GDM1 (cell line): ENCODE results near the gene ANO2.
"Not testable (repeated sequence)": the region's sequence is repeated elsewhere in the genome, so short reads cannot be mapped to it uniquely, and the experiment has no call there.

ENCODE experiments used
- DNase-seq: peaks from one replicate; lab custom pipeline; 2025; lab: John Stamatoyannopoulos, UW

The ANO2 gene

GRCh38 chr12:5887819-5888218 lies 57.2 kb downstream of the ANO2 start:
- DNase-seq: peak; percentile 56

GRCh38 chr12:5884866-5885265 lies 60.2 kb downstream of the ANO2 start:
- DNase-seq: no peak

DNA sequence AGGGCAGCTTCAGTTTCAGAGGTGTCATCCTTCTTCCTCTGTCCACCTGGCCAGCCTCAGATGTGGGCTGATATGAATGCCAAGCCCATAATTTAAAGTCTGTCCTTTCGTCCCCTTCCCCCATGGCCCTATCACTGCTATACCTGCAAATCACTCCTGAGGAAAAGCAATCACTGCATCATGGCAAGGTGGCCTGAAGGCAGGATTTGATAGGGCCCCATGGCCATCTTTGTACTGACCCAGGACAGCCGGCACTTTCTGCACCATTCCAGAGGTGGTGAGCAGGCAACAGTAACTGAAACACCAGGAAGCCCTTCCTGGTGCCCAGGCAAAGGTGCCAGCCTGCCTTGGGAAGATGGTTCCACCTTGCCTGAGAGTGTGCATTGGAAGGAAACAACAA lies 60.8 kb downstream of the ANO2 start:
- DNase-seq: no peak

- peak; percentile 85 for DNase-seq
Observed at GRCh38 chr12:5882511-5883190, 62.4 kb downstream of the ANO2 start.

DNA sequence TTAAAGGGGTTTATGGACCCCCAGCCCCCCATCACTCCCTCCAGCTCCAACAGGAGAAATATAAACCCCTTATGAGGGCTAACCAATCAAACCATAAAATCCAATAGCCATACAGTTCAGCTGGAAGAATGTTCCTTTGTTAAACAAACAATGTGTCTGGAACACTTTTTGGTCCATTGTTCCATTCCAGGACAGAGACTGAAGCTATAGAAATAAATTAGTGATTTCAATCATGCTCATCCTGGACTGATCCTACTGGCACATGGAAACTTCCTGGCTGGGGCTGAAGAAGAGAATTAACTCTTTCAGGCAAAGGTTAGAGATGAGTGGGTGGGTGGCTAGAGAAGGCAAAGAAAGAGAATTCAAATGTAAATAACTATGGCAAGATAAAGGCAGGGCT lies 63.4 kb downstream of the ANO2 start:
- DNase-seq: no peak

DNA sequence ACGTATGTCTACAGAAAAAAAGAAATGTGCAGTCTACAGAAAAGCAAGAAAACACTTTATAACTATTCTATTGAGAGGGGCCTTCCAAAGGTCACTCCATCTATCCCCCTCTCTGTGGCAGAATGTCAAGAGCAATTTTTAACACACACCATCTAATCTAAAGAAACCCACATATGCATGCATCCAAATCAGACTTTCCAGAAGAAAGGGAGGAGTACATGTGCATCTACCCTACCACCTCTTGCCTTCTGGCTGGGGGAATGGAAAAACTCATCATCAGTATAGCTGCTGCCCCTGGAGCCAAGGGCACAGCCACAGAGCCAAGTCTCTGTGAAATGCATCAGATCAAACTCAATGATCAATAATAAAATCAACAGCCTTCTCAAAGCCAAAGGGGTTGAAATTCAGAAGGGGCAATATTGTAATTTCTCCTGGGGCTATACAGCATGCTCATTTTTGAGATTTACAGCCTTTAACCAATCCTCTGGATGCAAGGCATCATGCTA lies 63.9 kb downstream of the ANO2 start:
- DNase-seq: no peak

DNA sequence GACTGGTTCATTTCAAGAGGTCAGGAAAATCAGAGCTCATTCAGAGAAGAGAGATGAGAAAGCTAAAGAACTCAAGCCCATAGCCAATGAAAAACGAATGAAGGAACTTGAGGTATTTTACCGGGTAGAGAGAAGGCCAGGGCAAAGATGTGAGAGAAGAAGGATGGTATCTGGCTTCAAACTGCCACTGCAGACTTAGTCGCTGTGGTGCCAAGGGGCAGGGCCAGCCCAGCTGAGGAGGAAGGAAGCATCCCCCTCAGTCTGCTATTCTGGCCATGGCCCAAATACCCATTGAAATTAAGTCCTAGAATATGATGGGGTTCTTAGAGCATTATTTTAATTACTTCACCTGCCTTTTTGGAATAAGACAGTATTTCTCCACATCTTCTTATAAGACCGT lies 69.2 kb downstream of the ANO2 start:
- no peak for DNase-seq

GRCh38 chr12:5874514-5874913 lies 70.5 kb downstream of the ANO2 start:
- DNase-seq: no peak

DNA sequence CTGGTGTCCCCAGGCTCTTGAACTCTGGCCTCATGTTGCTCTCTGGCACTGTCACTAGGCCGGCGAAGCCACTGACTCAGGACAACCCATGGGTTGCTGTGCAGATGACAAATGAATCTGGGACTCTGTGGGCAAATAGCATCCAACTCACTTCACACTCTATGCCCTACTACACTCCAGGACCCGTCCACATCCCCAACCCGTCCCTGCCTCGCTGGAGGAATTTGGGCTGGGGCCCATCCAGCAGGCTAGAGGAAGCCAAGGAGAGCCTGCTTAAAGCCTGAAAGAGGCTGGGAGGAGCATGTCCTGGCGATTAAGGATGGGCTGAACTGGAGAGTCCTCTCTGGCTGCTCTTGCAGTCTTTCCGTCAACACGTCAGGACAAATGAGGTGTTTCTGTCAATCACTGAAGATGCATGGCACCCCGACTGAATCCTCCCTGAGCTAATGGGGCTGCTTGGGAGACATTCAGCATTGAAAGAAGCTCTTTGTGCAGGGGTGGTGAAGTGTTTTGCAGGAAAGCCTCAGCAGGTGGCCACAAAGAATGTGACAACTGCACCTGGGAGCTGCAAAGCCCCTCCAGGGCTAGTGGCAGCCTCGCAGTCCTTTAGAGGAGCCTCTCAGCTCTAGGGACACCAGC lies 71.7 kb downstream of the ANO2 start:
- DNase-seq: no peak

DNA sequence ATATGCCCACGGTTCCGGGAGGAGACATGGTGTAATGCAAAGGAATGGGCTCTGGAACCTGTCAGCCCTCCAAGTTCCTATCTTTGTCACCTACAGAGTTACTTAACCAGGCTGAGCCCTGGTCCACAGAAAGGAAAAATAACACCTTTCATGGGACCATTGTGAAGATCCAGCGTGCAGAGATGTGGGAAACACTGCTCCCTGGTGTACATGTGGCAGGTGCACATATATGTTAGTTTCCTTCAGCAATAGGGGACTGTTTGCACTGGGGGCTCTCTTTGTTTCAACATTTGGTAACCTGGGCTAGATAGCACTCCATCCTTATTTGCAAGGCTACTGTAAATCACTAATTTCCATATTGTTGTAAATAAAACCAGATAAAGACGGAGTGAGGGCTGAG lies 72.3 kb downstream of the ANO2 start:
- no peak for DNase-seq

- no peak for DNase-seq
Observed at GRCh38 chr12:5871741-5872140, 73.3 kb downstream of the ANO2 start.

GRCh38 chr12:5870183-5870582 lies 74.9 kb downstream of the ANO2 start:
- no peak for DNase-seq

- DNase-seq: no peak
Observed at GRCh38 chr12:5868625-5869295, 76.3 kb downstream of the ANO2 start.

- DNase-seq: no peak
Observed at GRCh38 chr12:5865397-5865796, 79.7 kb downstream of the ANO2 start.

GRCh38 chr12:5864972-5865371 lies 80.1 kb downstream of the ANO2 start:
- DNase-seq: no peak

GRCh38 chr12:5864301-5864700 lies 80.8 kb downstream of the ANO2 start:
- no peak for DNase-seq

DNA sequence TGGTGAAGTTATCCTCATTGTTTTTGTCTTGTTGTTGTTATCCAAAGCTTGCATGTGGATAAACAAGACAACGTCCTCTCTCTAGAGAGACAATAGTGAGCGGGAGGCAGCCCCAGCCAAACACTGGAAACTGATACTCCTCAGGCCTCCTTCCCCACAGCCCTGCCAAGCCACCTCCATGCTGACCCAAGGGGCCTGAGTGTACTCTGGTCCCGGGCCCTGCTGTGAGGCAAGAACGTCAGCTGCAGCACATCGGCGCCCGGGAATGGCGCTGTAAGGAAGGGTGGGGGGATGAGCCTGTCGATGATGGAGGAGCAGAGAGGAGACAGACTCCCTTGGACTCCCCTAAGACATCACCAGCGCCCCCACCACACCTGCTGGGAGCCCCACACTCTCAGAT lies 83.6 kb downstream of the ANO2 start:
- DNase-seq: no peak

GRCh38 chr12:5856692-5857091 lies 88.4 kb downstream of the ANO2 start:
- DNase-seq: no peak

GRCh38 chr12:5846950-5847349 lies 98.1 kb downstream of the ANO2 start:
- DNase-seq: no peak

- DNase-seq: no peak
Observed at GRCh38 chr12:5840944-5841343, 104.1 kb downstream of the ANO2 start.

DNA sequence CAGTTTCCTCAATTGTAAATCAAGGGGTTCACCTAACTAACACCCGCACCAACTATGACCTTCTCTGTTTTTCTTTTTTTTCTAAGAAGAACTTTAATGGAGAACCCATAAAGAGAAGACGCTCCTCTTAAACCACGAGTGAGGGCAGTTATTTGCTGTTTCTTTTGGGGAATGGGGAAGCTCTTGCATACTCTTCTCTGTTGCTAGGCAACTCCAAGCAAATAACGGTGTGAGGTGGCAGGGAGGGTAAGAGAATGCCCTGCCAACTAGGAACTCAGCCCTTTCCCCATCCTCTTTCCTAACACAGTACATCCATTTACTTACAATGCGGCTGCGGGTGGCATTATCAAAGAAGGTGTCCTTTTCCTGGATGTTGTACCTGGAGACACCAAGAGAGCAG lies 114.9 kb downstream of the ANO2 start:
- peak; percentile 10 for DNase-seq

DNA sequence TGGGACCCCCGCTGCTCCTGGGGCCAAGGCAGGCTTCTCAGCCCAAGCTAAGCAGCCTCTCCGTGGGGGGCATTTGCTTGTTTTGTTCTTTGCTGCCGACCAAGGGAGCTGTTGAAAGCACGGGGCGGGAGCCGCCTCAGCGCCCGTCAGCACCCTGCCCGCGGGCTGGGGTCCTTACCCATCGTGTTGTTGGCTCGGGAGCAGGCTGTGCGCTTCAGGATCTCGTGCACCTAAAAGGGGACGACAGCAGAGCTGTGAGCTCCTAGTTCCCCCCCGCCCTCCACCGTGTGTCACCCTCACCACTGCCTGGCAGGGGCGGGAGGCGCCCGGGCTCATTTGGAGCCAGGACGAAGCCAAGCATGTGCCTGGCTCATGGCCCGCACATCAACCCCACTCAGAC lies 117.5 kb downstream of the ANO2 start:
- no peak for DNase-seq

GRCh38 chr12:5825761-5826160 lies 119.3 kb downstream of the ANO2 start:
- DNase-seq: not testable (repeated sequence)
